Epithelial cell of proximal tubule (primary cell): ENCODE measurements around the gene ZEB1. TPM values are rescaled to one million over a fixed set of nuclear protein-coding genes. Genes with fewer than 3 reads are reported as not detected.
"Not testable (repeated sequence)": the region's sequence is repeated elsewhere in the genome, so short reads cannot be mapped to it uniquely, and the experiment has no call there.

ENCODE experiments used
- DNase-seq: peaks from one replicate; pipeline ENCODE4 v3.0.0-alpha.2; 2011; ENCODE audit warnings: low read depth
- H3K4me3 ChIP-seq: 2 replicates; pipeline ENCODE4 v1.5.1; 2011; ENCODE audit warnings: low read depth, mild to moderate bottlenecking, low read length
- total RNA-seq: library from RNA; depleted of rRNA; stranded (reverse); fragments of >200 nt; gene quantifications from 2 replicates; pipeline ENCODE4 v1.2.3, GENCODE V29; 2015
- TF ChIP-seq, protein P1 (sequence below): conservative IDR thresholded peaks from 2 replicates; pipeline ENCODE4 v1.5.1; 2012; ENCODE audit warnings: low read depth, mild to moderate bottlenecking, low read length

ZEB1 gene
- total RNA-seq, 1 donor from 2014 or later = 16.0 TPM

DNA sequence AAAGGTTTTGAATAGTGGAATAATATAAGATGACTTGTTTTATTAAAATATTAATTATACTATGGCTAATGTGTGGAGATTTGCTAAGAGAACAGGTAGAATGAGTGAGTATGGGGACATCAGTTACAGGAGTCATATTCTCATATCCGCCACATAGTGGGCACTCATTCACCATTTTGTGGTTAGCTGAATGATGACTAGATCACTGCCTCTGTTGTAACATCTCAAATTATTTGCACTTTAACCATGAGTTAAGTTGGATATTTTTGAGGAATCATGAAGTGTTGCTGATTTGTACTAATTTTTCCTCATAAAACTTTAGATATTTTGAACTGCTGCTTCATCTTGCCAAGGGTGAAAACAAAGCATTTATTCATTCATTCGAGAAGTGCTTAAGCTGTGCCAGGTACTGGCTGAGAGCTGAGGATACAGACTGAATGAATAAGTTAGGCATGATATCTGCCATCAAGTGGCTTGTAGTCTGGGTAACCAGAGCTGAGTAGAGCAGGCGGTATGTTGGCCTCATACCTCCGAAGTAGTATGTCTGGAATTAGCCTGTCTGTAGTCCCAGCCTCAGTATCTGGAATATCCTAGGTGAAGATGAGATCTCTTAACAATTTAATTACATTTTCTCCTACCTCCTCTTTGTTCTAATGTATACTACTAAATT is 100.5 kb downstream of the ZEB1 start:
- H3K4me3 ChIP-seq = no peak overlapping the region
- TF ChIP-seq, protein P1, sequence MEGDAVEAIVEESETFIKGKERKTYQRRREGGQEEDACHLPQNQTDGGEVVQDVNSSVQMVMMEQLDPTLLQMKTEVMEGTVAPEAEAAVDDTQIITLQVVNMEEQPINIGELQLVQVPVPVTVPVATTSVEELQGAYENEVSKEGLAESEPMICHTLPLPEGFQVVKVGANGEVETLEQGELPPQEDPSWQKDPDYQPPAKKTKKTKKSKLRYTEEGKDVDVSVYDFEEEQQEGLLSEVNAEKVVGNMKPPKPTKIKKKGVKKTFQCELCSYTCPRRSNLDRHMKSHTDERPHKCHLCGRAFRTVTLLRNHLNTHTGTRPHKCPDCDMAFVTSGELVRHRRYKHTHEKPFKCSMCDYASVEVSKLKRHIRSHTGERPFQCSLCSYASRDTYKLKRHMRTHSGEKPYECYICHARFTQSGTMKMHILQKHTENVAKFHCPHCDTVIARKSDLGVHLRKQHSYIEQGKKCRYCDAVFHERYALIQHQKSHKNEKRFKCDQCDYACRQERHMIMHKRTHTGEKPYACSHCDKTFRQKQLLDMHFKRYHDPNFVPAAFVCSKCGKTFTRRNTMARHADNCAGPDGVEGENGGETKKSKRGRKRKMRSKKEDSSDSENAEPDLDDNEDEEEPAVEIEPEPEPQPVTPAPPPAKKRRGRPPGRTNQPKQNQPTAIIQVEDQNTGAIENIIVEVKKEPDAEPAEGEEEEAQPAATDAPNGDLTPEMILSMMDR = no peak
- no peak for DNase-seq

DNA sequence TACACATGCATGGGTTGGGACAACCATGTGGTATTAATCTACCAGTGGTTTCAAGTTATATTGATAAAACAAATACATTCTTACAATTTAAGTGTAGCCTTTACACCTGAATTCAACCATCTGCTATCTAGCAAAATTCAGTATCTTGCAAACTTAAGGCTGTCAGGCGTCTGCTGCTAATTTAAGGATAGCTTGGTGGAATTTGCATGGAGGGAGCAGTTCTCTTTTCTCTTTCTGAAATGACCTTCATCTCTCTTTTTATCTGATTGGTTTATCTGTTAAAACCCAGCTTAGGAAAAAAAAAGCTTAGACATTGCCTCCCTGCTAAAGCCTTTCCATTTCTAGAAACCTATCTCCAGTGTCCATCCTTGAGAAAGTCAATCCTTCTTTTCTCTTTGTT is 102.3 kb downstream of the ZEB1 start:
- TF ChIP-seq, protein P1 = no peak
- DNase-seq = no peak
- no peak overlapping the region for H3K4me3 ChIP-seq

DNA sequence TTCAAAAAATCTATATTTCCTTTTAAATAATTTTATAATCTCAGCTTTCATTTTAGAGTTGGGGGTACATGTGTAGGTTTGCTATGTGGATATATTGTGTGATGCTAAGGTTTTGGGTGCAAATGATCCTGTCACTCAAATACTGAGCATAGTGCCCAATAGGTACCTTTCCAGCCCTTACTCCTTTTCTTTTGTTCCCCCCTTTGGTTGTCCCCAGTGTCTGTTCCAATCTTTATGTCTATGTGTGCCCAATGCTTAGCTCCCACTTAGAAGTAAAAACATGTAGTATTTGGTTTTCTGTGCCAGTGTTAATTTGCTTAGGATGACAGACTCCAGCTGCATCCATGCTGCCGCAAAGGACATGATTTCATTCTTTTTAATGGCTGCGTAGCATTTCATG is 103.6 kb downstream of the ZEB1 start:
- no peak for DNase-seq
- H3K4me3 ChIP-seq = no peak overlapping the region
- TF ChIP-seq, protein P1 = no peak

DNA sequence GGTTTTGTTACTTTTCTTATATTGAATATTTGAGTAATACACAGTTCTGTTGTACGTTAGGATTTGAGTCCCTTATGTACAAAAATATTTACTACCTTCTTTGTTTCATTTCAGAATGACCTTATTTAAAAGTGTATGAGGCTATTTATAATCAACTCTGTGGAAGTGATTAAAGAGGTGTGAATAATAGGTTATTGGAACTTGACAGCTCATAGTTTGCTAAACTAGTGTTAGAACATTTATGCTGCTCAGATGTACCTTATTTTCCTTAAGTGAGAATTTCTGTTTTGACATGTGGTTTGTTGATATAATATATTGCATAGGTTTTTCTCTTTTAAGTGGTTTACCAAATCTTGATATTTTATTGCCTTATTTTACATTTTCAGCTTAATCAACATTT is 105.5 kb downstream of the ZEB1 start:
- TF ChIP-seq, protein P1 = no peak
- no peak overlapping the region for H3K4me3 ChIP-seq
- DNase-seq = no peak

DNA sequence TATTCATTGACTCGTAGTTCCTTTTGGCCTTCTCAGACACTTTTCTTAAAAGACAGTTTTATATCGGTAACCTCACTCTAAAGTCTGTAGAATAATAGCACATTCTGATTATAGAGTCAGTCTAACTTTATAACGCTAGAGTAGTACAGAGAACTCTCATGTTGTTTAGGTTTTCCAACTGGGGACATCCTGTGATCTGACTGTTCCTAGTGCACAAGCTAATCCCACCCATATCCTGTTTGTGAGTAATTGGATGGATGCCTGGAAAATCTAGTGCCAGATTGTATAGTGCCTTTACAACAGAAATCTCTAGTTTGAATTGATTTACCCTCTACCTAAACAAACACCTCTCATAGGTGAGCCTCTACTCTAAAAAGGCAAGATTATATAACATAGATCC is 107.4 kb downstream of the ZEB1 start:
- no peak overlapping the region for H3K4me3 ChIP-seq
- no peak for DNase-seq
- TF ChIP-seq, protein P1 = no peak

DNA sequence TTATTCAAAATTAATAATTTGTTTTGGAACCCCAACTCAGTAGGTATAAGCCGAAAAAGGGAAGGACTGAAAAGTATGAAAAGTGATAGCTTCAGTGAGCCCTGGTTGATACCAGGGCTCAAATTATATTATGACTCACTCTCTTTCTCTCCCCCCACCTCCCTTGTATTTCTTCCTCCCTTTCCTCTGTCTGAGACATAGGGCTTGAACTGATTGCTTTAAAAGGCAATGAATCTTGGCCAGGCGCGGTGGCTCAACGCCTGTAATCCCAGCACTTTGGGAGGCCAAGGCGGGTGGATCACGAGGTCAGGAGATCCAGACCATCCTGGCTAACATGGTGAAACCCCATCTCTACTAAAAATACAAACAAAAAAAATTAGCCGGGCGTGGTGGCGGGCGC is 108.3 kb downstream of the ZEB1 start:
- DNase-seq, H3K4me3 ChIP-seq: not testable (repeated sequence)

DNA sequence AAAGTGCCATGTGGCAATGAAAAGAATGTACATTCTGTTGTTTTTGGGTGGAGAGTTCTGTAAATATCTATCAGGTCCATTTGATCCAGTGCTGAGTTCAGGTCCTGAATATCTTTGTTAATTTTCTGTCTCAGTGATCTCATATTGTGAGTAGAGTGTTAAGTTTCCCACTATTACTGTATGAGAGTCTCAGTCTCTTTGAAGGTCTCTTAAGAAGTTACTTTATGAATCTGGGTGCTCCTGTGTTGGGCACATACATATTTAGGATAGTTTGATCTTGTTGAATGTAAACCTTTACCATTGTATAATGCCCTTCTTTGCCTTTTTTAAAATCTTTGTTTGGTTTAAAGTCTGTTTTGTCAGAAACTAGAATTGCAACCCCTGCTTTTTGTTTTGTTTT is 109.5 kb downstream of the ZEB1 start:
- not testable (repeated sequence) for H3K4me3 ChIP-seq, DNase-seq

DNA sequence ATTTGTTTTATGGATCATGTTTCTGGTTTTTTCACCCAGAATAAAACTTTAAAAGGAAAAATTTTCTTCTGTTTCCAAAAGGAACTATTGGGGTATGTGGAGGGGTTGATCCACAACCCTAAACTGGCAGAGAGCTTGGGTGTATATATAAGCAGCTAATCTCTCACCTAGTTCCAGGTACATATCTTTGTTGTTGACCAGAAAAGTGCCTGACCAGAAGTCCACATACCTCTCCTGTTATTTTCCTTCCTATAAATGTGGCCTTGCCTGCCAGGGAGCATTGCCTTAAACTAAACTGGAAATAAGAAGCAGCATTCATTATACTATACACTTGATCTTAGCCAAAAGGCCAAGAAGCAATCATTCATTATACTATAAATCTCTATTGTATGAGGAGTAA is 112.0 kb downstream of the ZEB1 start:
- TF ChIP-seq, protein P1 = no peak
- DNase-seq = no peak
- H3K4me3 ChIP-seq = no peak overlapping the region
